GM18498 (cell line): Measurements from ENCODE around the gene WASF3.
A peak's percentile ranks its signal among the peaks of the same experiment; 100 is the strongest.
"Not testable (repeated sequence)": the region's sequence is repeated elsewhere in the genome, so short reads cannot be mapped to it uniquely, and the experiment has no call there.

Experiments
- ATAC-seq: cut with Tn5 transposase; IDR thresholded peaks from one replicate; pipeline ENCODE4 v1.9.1; 2021; ENCODE audit warnings: mild to moderate bottlenecking, moderate library complexity; ENCODE audit not compliant: unreplicated experiment

The WASF3 gene

DNA sequence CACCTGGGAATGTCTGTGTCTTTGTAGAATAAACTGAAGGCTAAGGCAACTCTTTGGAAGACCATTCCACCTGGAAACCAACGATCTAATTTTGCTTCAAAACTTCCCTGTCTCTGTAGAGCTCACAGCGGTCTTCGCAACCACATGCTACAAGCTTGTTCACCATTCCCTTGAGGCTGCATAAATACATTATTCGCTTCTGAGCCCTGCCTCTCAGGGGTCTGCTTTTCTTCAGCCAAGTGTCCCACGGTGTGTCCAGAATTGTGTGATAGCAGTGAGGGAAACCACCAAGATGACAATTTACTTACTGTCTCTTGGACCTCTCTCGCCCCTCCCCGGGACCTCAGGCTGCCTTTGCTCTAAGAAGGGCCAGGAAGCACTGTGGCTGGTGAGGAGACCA is 152.0 kb downstream of the WASF3 start:
- ATAC-seq: no peak

DNA sequence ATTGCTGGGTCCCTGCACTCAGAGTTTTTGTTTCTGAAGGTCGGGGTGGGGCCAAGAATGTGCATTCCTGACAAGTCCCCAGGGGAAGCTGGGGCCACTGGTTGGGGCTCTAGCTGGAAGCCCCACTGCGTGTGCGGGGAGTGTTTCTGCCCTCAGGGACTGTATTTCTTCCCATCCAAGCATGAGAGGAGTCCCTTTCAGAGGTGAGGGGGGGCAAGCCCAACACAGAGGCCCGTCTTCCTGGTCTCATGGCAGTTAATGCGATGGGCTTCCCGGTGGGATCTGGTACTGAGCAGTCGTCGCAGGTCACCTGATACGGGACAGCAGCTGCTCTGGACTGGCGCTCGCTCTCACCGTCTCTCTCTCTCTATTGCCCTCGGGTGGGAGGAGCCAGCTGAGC is 152.7 kb downstream of the WASF3 start:
- ATAC-seq: no peak

DNA sequence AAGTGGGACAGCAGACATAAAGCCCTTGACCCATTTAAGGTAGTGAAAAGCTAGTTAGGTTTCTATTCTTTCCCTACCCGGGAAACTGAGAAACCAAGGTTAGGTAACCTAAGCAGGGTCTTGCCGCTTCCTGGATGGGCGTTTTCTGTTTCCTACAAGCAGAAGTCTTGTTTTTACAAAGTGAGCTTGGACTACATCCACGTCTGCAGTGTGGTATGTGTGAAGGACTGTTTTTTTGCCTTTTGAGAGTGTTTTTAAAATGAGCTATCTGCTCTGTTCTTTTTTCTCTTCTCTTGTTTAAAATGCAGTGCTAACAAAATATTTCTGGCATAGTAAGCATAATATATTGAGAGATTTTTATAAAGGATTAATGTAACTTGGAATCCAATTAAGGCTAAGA is 153.7 kb downstream of the WASF3 start:
- ATAC-seq: no peak

DNA sequence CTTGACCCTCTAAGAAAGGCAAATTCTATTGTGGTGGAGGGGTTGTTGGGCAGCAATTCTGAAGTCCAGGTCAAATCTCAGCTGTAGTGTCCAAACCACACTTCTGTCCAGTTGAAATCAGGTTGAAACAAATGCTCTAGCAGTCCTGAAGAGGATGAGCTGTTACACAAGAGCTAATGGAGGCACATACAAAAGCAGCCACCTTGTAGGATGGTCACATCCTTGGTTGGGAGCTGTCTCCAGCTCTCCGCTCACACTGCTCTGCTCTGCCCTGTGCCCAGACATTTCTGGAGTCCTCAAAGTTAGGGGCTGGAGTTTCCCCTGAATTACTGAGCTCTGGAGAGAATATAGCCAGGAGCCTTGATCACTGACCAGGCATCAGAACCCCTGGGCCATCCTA is 155.9 kb downstream of the WASF3 start:
- no peak for ATAC-seq

DNA sequence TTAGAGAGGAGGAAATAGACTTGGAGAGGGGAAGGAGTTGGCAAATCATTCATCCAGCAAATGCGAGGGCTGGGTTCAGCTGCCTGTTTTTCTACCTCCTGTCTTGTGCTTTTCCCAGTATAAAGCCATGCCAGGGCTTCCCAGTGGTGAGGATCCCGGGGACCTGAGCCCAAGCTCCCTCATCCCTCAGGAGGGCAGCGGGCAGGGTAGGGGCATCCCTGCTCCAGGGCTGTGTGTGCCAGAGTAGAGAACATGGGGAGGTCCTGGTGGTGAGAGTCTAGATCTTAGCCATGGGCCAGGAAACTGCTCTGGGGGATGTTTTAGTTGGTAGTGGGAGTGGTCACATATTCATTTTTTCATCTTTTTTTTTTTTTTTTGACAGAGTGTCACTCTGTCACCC is 159.5 kb downstream of the WASF3 start:
- ATAC-seq: no peak

DNA sequence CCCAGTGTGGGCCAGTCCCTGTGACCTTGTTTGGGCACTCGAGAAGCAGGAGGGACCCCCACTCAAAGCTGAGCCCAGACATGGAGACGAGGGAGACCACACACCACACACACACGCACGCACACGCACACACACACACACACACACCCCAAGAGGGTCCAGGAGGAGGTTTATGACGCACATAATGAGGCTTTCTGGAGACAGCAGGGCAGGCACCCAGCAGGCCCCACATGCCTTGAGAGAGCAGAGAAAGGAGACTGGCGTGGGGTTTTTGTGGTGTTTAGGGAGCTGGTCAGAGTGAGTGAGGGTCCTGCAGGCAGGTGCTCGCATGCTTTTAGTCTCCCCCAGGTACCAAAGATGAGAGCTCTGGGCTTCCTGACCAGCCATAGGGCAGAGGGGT is 160.7 kb downstream of the WASF3 start:
- ATAC-seq: no peak

DNA sequence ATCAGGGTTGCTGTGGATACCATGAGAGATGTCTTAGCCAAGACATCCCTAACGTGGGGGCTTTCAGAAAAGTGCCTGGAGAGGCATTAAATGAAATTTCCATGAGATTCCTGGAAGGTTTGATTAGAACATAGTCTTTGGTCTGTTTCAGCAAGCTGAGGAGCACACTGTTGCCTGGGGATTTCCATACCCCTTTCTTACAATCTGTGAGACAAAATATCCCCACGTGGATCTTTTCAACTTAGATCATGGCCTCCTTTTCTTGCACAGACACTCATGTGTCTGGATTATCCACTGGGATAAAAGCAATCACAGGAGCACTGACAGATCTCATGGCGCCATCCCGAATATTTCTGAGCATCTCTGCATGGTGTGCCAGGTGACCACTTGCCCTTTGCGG is 161.4 kb downstream of the WASF3 start:
- ATAC-seq: no peak

DNA sequence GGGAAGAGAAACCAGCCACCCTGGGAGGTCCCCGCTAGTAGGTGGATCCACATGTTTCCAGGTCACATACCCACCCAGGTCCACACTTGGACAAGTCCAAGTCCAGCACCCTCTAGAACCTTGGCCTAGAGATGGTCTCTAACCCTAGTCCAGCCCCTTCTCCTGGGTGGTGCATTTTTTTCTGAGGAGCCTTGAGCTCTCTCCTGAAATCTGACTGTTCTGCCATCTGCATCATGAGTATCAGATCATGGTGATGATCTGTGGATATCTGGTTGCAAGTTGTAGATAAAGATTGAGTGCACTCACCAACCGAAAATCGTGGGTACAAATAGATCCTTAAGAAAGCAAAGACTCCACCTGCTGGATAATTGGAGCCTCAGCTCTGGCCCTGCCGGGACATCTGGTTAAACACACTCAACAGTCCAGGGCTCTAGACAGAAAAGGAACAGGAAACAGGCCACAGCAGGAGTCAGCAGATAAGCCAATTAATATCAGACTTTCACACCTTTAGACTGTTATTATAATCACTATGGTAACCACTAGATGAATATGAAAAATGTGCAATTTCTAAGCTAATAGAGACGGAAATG is 162.0 kb downstream of the WASF3 start:
- ATAC-seq: no peak

DNA sequence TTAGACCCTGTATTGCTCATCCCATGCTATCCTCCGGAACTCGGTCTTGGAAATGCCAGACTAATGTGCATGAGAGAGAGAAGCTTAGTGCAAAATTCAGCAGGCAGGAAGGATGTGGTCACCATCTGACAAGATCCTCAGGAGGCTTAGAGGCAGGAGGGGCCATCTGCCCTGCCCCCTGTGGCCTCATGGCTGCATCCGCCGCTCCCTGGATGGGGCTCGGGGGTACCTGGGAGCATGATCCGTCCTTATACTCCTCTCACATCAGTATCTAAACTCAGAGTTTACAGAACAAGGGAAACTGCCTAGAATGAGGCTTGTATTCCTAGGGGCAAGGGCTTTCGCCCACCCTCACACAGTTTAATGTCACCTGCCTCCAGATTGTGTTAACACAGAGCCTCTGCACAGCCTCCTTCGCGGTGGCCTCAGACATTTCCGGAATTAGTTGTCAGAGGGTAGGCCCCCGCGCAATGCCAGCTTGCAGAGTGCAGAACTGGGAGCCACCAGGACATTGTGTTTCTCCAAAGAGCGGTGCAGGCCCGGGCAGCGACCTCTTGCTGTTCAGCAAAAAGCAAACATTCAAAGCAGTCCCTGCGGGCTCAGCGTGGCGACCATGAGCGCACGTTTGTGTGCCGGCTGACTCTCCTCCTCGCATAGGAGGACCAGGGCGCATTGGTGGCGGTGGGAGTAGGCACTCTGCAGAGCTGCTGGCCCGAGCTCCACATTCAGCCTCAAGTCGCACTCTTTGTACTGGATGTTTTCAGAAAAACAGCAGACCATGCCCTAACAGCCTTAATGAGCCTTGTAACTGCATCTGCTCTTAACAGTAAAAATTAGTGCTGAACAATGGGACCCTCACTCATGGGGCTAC is 164.0 kb downstream of the WASF3 start:
- peak; percentile 74 for ATAC-seq

DNA sequence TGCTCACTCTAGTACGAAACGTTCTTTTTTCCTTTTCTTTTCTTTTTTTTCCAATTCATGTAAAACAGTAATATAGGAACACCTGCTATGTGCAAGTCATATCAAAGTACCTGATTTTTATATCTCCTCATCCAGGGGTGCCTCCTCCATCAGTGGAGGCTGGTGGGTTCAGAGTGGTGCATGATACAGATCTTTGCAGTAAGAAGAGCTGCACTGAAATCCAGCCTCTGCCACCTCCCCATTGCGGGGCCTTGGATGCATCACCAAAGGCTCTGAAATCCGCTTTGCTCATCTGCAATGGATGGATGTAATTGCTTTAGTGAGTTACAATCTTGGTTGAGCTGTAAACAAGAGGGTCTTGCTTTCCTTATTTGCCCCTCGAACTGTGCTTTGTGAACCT is 164.8 kb downstream of the WASF3 start:
- ATAC-seq: no peak

DNA sequence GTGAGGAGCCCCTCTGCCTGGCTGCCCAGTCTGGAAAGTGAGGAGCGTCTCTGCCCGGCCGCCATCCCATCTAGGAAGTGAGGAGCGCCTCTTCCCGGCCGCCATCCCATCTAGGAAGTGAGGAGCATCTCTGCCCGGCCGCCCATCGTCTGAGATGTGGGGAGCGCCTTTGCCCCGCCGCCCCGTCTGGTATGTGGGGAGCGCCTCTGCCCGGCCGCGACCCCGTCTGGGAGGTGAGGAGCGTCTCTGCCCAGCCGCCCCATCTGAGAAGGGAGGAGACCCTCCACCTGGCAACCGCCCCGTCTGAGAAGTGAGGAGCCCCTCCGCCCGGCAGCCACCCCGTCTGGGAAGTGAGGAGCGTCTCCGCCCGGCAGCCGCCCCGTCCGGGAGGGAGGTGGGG is 166.1 kb downstream of the WASF3 start:
- not testable (repeated sequence) for ATAC-seq

DNA sequence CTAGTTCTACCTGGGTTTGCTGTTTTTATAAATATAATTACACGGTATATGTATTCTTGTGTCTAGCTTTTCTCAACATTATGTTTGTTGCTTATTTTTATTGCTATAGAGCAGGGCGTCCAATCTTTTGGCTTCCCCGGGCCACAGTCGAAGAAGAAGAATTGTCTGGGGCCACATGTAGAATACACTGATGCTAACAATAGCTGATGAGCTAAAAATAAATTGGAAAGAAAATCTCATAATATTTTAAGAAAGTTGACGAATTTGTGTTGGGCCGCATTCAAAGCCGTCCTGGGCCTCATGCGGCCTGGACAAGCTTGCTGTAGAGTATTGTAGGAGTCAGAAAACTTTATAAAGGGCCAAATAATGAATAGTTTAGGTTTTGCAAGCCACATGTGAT is 169.2 kb downstream of the WASF3 start:
- ATAC-seq: no peak

DNA sequence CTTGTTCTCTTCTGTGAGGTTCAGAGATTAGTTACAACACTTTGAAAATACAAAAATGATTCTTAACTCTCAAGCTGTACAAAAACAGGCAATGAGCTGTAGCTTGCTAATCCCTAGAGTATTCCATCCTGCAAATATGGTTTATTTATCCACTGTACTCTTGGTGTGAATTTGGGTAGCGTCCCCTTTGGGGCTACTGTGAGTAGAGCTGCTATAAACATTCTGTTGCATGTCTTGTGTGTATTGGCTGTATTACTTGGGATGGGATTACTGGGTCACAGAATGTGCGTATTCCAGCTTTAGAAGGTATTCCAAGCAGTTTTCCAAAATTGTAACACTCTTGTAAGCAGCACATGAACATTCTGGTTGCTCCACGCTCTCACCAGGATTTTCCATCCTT is 169.6 kb downstream of the WASF3 start:
- ATAC-seq: no peak

DNA sequence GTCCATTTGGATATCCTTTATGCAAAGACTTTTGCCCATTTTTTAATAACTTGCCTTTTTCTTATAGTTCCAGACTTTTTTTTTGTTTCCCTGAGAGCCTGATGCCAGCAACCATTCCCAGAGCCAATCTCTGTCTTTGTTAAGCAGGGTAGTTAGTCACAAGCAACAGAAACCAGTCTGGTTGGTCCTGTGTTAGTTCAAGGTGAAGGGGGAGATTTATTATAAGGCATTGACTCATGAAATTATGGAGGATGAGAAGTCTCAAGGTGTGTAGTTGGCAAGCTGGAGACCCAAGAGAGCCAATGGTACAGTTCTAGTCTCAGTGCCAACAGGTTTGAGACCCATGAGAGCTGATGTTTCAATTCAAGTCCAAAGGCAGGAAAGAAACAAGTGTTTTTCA is 170.2 kb downstream of the WASF3 start:
- no peak for ATAC-seq

DNA sequence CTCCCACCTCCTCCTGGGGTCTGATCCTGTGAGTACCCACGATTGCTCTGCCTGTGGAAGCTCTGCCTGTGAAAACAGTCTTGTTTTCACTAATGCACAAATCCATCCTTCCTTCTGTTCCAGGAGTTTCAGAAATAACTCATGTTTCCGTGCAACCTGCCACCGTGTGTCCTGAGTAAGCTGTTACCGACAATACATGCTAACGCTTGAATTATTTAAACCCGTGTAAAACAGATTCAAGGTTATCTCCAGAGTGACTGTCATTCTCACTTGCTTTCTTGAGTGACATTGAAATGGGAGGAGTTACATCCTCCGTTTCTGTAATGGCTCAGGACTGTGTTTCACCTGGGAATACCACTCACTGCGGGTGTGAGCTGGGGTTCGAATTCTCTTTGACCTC is 178.2 kb downstream of the WASF3 start:
- no peak for ATAC-seq
